HG02763 (cell line): Measurements from ENCODE around the gene INSIG1.
A peak's percentile ranks its signal among the peaks of the same experiment; 100 is the strongest.

Experiments used
- ATAC-seq: cut with Tn5 transposase; IDR thresholded peaks from one replicate; pipeline ENCODE4 v1.9.1; 2021; ENCODE audit warnings: mild to moderate bottlenecking, moderate library complexity; ENCODE audit not compliant: unreplicated experiment

Gene INSIG1

GRCh38 chr7:155265961-155266360, 31.7 kb upstream of the INSIG1 start:
- no peak for ATAC-seq

DNA sequence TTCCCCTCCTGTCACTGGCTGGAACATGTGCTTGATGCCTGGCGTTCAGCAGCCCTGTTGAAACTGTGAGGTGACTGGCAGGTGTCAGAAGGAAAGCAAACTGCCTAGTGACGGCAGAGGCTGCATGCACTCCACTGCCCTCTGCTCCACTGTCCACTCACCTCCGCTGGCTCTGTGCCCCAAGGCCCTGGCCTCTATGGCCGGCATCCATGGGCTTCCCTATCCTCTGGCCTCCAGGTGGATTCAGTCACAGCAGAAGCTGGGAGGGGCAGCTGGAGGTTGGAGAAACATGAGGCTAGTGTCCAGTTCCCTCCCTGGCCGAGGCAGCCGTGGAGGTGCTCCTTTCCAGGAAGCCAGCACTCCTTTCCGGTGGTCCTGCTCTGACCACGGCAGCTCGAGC, 31.2 kb upstream of the INSIG1 start:
- ATAC-seq = no peak

DNA sequence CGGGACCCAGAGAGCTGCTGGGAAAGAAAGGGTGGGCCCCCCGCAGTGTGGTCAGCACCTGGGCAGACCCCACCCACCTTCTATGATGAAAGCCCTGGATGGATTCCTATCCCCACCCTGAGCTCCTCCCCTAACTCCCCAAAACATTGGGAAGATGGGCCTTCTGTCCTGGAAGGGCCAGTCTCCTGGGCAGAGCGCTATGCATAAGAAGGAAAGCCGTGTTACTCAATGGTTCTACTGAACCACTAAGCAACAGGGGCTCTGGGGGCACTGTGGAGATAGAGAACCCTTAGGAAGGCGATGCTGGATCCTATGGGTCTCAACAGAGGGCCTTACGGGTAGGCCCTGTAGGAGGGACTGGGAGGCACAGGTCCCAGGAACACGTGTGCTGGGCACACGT, 30.7 kb upstream of the INSIG1 start:
- no peak for ATAC-seq

DNA sequence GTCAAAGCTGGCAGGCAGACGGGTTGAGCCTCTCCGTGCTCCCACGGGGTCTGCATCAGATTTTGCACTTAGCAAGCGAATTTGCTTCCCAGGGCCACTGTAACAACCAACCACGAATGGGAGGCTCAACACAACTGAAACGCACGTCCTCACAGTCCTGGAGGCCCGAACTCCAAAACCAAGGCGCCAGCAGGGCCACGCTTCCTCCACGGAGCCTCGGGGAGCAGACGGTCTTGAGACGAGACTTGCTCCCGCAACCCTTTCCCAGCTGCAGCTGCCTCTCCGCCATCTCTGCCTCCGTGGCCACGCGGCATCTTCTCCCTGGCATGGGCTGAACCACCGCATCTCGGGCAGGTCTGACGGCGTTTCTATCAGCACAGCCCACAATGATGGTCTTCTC, 30.2 kb upstream of the INSIG1 start:
- no peak for ATAC-seq

DNA sequence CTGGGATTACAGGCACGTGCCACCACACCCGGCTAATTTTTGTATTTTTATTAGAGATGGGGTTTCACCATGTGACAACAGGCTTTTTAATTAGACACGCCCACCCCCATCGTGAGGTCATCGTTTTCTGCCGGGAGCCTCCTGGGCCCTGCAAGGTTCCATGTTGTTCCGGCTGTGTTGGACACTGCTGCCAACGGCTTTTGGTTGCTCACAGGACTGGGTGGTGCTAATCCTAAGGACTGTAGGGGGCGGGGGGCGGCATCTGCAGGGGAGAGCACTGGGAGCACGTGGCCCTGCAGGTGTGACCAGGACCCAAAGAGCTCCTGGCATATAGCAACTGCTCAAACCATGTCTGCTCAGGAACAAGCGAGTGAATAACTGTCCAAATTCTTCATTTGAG, 29.5 kb upstream of the INSIG1 start:
- ATAC-seq = no peak

- ATAC-seq = no peak
Observed at GRCh38 chr7:155268921-155269650, 28.6 kb upstream of the INSIG1 start.

- no peak for ATAC-seq
Observed at GRCh38 chr7:155269766-155270585, 27.7 kb upstream of the INSIG1 start.

GRCh38 chr7:155270861-155271260, 26.8 kb upstream of the INSIG1 start:
- no peak for ATAC-seq

- ATAC-seq = no peak
Observed at GRCh38 chr7:155274633-155275355, 22.9 kb upstream of the INSIG1 start.

GRCh38 chr7:155276042-155276799, 21.5 kb upstream of the INSIG1 start:
- no peak for ATAC-seq

GRCh38 chr7:155276800-155277375, 20.8 kb upstream of the INSIG1 start:
- no peak for ATAC-seq

DNA sequence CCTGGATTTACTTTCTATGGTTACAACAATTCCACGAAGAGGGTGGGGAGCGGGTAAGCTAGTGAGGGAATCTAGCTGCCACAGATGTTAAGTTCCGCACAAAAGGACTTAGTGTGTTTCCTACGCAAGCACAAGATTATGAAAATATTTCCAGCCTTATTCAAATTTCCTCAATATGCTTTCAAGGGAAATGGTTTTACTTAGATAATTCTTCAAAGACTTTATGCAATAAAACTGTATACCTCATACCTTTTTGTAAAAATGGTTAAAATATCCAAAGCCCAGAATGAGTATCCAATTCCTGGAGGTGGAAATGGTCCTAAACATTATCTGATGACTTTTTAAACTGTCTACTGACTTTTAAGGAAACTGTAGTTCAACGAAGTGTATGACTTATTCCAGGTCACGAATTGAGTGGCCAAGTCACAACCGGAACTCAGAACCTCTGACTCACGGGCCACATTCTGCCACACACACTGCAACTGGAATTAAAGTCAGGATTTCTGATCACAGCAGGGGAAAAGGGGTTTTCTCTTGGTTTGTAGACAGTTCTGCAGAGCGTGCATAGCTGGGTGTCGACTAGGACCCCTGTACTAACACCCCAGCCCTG, 20.2 kb upstream of the INSIG1 start:
- ATAC-seq = no peak

DNA sequence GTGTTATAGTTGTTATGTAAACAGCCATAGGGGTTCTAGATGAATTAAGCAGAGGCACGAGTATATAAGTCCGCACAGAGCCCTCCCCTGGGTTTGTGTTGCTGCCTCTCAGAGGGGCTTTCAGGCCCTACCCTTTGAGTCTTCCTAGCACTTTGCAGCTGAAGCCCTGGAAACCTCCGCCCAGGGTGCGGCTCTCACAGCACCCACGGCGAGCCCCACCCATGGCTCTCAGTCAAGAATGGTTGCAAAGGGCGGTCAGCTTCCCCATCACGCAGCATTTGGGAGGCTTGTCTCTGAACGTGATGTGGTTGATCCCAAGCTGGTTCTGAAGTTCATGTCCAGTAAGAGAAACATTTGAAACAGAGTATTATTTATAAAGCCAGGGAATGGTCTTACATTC, 18.8 kb upstream of the INSIG1 start:
- no peak for ATAC-seq

DNA sequence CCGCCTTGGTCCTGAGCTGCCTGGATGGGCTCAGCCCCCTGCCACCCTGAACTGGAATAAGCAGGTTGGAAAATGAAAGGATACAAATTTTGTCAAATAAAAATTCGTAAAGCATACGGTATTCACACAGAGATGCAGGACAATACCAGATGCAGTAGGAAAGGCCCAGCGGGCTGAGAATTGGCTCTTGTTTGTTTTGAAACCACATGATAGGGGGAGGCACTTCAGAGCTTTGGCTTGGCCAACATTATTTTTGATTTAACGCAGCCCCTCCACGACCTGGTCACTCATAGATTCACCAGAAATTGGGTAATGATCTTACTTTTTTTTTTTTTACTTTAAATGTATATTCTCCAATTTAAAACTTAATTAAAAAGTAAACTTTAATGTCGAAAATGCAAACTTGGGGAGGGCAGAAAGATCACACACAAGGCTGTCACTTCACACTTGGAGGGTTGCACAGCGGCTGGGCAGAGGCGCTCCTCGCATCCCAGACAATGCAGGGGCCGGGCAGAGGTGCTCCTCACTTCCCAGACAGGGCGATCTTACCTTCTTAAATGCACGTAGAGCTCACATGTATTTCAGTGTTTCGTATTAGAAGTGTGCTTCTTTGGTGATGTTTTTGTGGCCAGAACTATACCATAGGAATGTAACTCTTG, 17.8 kb upstream of the INSIG1 start:
- ATAC-seq = no peak

GRCh38 chr7:155280446-155281397, 17.0 kb upstream of the INSIG1 start:
- ATAC-seq = no peak

DNA sequence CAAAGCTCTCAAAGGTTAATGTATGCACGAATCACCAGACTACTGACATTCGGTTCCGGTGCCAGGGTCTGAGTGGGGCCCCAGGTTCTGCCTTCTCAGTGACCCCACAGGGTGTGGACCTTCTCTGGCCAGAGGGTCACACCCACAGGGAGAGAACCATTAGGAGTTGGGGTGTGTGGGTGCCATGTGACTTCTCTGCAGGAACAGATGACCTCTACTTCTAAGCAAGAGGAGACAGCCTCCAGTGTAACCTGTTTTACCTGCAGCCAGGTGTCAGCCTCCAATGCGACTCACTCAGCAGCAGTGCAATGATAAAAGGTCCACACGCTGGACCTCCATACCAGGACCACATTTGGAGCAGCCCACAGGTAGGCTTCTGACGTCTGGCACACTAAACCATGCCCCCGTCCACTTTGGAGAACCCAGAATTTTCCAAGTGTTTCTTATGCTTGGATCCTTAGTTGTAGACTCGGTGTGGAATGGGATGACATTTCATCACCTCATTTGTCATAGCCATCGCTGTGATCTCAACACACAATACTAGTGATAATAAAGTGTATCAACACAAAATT, 16.2 kb upstream of the INSIG1 start:
- ATAC-seq = no peak

- ATAC-seq = no peak
Observed at GRCh38 chr7:155282671-155283070, 15.0 kb upstream of the INSIG1 start.

DNA sequence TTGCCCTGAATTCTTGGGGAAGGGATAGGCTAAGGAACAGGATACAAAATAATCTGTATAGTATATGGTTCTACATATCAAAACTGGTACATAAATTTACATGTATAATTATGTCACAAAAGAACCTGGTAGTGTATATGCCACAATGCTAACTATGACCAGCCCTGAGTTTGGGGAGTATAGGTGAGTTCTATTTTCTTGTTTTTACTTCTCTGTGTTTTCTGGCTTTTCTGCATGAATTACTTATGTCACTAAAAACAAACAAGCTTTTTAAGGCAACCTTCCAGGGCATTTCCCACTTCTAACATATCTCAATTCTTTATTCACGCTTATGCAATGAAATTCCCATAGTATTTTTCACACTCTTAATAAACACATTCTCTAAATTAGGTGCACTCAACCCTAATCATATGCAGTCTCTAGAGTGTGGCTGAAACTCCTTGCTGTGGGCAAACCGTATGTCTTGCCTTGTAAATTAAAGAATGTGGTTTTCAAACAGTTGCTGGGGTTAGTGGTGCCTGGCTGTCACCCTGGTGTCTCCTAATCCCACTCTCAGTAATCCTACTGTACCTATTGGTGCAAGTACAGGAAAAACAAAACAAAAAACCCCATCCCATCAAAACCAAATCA, 14.0 kb upstream of the INSIG1 start:
- peak; percentile 85 for ATAC-seq
